ENCODE measurements around the gene AMOTL2. TPM values are rescaled to one million over a fixed set of nuclear protein-coding genes. Genes with fewer than 3 reads are reported as not detected.

The AMOTL2 gene
- total RNA-seq, 1 experiment from 2014 or later = 30.9 TPM

DNA sequence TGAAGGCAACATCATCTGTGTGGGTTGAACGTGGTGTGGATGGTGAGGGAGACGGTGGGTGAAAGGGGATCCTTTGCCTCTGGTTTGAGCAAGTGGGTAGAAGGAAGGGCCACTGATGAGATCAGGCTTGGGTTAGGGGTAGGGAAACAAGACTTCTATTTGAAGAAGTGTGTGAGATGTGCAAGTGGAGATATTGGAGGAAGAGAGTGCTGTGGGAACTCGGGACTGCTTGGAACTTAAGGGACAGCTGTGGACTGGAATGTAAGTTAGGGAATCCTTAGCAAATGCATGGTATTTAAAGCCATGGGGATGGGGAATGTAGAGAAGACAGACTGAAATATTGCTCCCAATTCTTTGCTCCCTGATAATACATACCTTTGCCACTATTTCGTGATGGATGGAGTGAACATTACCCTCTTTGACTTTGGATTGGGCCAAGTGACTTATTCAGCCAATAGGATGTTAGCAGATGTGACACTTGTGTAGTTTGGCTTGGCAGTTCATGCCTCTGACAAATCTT, 30.2 kb upstream of the AMOTL2 start:
- Mint-ChIP-seq H3K9me3 (peaks cover 31 to 32% of the 10 kb centered on the region in 2 experiments), H3K4me3 (no peak overlapping the region), H3K4me1 (peaks cover 43 to 47% of the 10 kb centered on the region in 2 experiments), H3K27me3 (ENCODE audit: low read depth) (peaks cover 83% of the 10 kb centered on the region), H3K27ac (no peak overlapping the region), H3K36me3 (ENCODE audit: insufficient read depth in 1 of 3, low read depth in 3 of 3) (peaks cover 10 to 25% (median 15%) of the 10 kb centered on the region in 3 experiments)
- no peaks in the 10 kb centered on the region for H4K20me1 ChIP-seq (ENCODE audit: control insufficient read depth, insufficient read depth, insufficient read length)
- H2AK5ac ChIP-seq (ENCODE audit: insufficient read length, low read length) = no peak overlapping the region
- no peak overlapping the region for H3K9ac ChIP-seq (ENCODE audit: extremely low read depth, insufficient read length, low read length)
- H3K23ac ChIP-seq (ENCODE audit: insufficient read length, low read depth, low read length) = no peak overlapping the region
- H4K8ac ChIP-seq (replicated peaks; ENCODE audit: insufficient read length, low read depth, low read length) = no peak overlapping the region
- no peak overlapping the region for H2AFZ ChIP-seq (ENCODE audit: low read length)
- no peaks in the 10 kb centered on the region for H3K79me1 ChIP-seq (ENCODE audit: insufficient read depth, low read depth, low read length, poor library complexity, severe bottlenecking)
- H3K4me1 ChIP-seq (ENCODE audit: insufficient read depth, low read length) = peaks cover 16% of the 10 kb centered on the region
- no peak overlapping the region for H2BK120ac ChIP-seq (ENCODE audit: low read depth, low read length, poor library complexity, severe bottlenecking)
- H2BK5ac ChIP-seq (ENCODE audit: insufficient read length, low read length) = no peak overlapping the region
- no peak overlapping the region for H3K27ac ChIP-seq (ENCODE audit: insufficient read length, low read depth, low read length)
- H3T11ph ChIP-seq (ENCODE audit: low read length) = no peak overlapping the region
- peaks cover 11% of the 10 kb centered on the region for H3K9me3 ChIP-seq (ENCODE audit: control insufficient read depth, low read depth, low read length)
- no peak for DNase-seq
- peaks cover 10% of the 10 kb centered on the region for H3K23me2 ChIP-seq (ENCODE audit: insufficient read length, low read depth, low read length, poor library complexity, severe bottlenecking)
- H3K14ac ChIP-seq (ENCODE audit: insufficient read depth, low read length) = no peak overlapping the region; the same call in 1 of the 2 replicates
- no peak overlapping the region for H3K56ac ChIP-seq (ENCODE audit: insufficient read length, low read depth, low read length)
- H2BK12ac ChIP-seq (ENCODE audit: insufficient read length, low read depth, low read length) = no peak overlapping the region
- H3K79me2 ChIP-seq (ENCODE audit: insufficient read depth, low read length) = no peaks in the 10 kb centered on the region
- no peak overlapping the region for H3K4me2 ChIP-seq (ENCODE audit: insufficient read depth, insufficient read length, low read length)
- no peak overlapping the region for H2BK20ac ChIP-seq (ENCODE audit: low read depth, low read length, poor library complexity, severe bottlenecking)
- H4K5ac ChIP-seq (ENCODE audit: insufficient read length, low read depth, low read length) = no peak overlapping the region
- no peak for TF ChIP-seq CTCF (conservative IDR thresholded peaks at IDR 0.05)
- peaks cover 25% of the 10 kb centered on the region; the same call in 1 of the 2 replicates for H3K27me3 ChIP-seq (ENCODE audit: insufficient read depth, low read length)
- no peak overlapping the region for H3K4ac ChIP-seq (ENCODE audit: low read depth, low read length)
- H3K18ac ChIP-seq (ENCODE audit: insufficient read length, low read depth, low read length) = no peak overlapping the region
- H2BK15ac ChIP-seq (ENCODE audit: low read depth, low read length) = no peak overlapping the region
- no CpG with 5 or more reads among the region's 4 CpGs for WGBS (ENCODE audit: extremely low coverage, insufficient read length, low lambda C conversion rate)
- no peak overlapping the region for H4K91ac ChIP-seq (ENCODE audit: insufficient read length, low read depth, low read length)

All from H9 (cell line).